ENCODE results near the gene HOXA3.
A peak's percentile ranks its signal among the peaks of the same experiment; 100 is the strongest.

Gene HOXA3

GRCh38 chr7:27129729-27130539 is 22.4 kb downstream of the HOXA3 start:
- TF ChIP-seq CTCF (IDR thresholded peaks at IDR 0.05; ENCODE audit: low read depth, low read length): no peak
- peak; percentile 33 for DNase-seq
- H3K27me3 ChIP-seq (ENCODE audit: insufficient read depth, low read depth, severe bottlenecking): peaks cover 42% of the 10 kb centered on the region

DNA sequence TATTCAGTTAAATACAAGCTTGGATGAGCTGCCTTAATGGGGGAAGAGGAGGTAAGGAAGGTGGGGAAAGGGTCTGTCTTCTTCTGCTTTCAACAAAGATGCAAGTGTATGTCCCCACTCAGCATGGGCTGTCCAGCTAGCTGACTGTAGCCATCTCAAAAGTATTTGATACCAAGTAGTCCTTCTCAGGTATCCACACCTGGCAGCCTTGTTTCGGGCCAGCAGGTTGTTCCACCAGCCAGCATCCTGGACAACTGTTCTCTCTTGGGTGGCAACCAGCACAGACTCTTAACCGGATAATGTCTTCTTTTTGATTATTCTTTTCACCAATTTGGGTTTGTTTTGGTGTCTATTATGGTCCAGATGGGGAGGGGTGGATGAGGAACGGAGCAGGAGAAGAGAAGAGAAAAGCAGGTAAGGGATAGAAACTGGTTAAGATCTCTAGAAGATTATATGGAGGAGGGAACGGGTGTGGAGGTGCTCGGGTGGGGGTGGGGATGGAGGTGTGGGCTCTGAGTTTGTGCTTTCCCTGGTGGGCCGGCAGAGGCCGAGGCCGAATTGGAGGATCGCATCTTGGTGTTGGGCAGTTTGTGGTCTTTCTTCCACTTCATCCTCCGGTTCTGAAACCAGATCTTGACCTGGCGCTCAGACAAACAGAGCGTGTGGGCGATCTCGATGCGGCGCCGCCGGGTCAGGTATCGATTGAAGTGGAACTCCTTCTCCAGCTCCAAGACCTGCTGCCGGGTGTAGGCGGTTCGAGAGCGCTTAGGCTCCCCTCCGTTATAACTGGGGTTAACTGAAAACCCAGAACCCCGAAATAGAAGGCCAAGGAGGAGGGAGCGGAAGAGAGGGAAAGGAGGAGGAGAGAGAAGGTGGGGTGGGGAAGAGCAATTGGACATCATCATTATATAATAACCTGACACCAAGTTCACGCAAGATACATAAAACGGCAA is 23.3 kb downstream of the HOXA3 start:
- H3K4me3 ChIP-seq (ENCODE audit: low read depth, low read length): no peak overlapping the region
- no peak for TF ChIP-seq CTCF (IDR thresholded peaks at IDR 0.05; ENCODE audit: low read depth, low read length)

More at GRCh38 chr7:27129729-27130539, 22.4 kb downstream of the HOXA3 start:
- no peaks in the 10 kb centered on the region for H3K36me3 ChIP-seq
- H3K4me3 ChIP-seq (ENCODE audit: low read depth, low read length): peak overlapping the region; percentile 46
- no peaks in the 10 kb centered on the region for H3K9me3 ChIP-seq (ENCODE audit: severe bottlenecking)
- H3K27ac ChIP-seq: peak overlapping the region; percentile 82

DNA sequence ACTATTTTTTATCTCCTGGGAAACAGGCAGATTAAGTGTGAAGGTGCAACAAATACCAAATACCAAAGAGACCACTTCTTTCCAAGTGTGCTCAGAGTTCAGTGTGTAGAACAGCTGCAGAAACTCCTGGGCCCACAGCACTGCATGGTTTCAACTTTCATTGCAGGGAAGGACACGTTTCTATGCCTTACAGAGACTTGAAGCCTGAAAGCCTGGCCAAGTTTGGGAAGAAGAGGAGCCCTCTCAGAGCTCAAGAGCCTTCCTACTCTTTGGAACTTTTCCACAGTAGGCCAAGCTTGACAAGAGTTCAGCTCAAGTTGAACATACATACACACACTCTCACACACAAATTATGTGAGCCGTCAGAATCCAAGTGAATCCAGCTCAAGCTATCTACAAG is 24.3 kb downstream of the HOXA3 start:
- Histone ChIP-seq H3K27ac (no peak overlapping the region), H3K36me3 (no peaks in the 10 kb centered on the region), H3K27me3 (ENCODE audit: insufficient read depth, low read depth, severe bottlenecking) (peaks cover 48% of the 10 kb centered on the region), H3K9me3 (ENCODE audit: severe bottlenecking) (no peaks in the 10 kb centered on the region), H3K4me3 (ENCODE audit: low read depth, low read length) (no peak overlapping the region)
- TF ChIP-seq CTCF (IDR thresholded peaks at IDR 0.05; ENCODE audit: low read depth, low read length): no peak
- DNase-seq: no peak

More for the DNA sequence above, 23.3 kb downstream of the HOXA3 start:
- no peak overlapping the region for H3K27ac ChIP-seq
- H3K27me3 ChIP-seq (ENCODE audit: insufficient read depth, low read depth, severe bottlenecking): peaks cover 42% of the 10 kb centered on the region
- H3K9me3 ChIP-seq (ENCODE audit: severe bottlenecking): no peaks in the 10 kb centered on the region
- no peaks in the 10 kb centered on the region for H3K36me3 ChIP-seq
- no peak for DNase-seq

- Histone ChIP-seq H3K27me3 (ENCODE audit: insufficient read depth, low read depth, severe bottlenecking) (peaks cover 60% of the 10 kb centered on the region), H3K4me3 (ENCODE audit: low read depth, low read length) (no peak overlapping the region), H3K36me3 (no peaks in the 10 kb centered on the region), H3K9me3 (ENCODE audit: severe bottlenecking) (no peaks in the 10 kb centered on the region), H3K27ac (no peak overlapping the region)
- DNase-seq: no peak
- TF ChIP-seq CTCF (IDR thresholded peaks at IDR 0.05; ENCODE audit: low read depth, low read length): no peak
Observed at GRCh38 chr7:27126596-27127327, 25.6 kb downstream of the HOXA3 start.

DNA sequence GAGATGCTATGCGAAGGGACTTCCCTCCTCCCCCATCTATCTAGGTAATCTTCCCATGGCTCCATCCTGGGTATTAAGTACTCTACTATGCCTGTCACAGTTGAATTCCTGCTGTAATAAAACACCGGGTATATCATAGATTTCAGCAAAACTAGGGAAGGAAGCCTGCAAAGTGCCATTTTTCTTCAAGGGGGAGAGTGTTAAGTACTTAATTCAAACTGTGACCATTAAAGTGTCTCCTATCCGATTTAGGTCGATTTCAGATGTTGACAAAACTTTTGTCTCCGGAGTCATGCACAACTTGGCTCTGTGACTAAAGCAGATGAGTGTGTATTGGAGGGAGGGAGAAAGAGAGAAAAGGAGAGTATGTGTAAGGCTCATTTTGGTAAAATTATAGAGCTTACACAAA is 26.4 kb downstream of the HOXA3 start:
- H3K27ac ChIP-seq: no peak overlapping the region

More for the DNA sequence above, 26.4 kb downstream of the HOXA3 start:
- Histone ChIP-seq H3K36me3 (no peaks in the 10 kb centered on the region), H3K27me3 (ENCODE audit: insufficient read depth, low read depth, severe bottlenecking) (peaks cover 62% of the 10 kb centered on the region), H3K4me3 (ENCODE audit: low read depth, low read length) (no peak overlapping the region), H3K9me3 (ENCODE audit: severe bottlenecking) (no peaks in the 10 kb centered on the region)
- DNase-seq: no peak
- TF ChIP-seq CTCF (IDR thresholded peaks at IDR 0.05; ENCODE audit: low read depth, low read length): no peak

Measured in WERI-Rb-1 (cell line).